ENCODE measurements around the gene PLCL2.

DNA sequence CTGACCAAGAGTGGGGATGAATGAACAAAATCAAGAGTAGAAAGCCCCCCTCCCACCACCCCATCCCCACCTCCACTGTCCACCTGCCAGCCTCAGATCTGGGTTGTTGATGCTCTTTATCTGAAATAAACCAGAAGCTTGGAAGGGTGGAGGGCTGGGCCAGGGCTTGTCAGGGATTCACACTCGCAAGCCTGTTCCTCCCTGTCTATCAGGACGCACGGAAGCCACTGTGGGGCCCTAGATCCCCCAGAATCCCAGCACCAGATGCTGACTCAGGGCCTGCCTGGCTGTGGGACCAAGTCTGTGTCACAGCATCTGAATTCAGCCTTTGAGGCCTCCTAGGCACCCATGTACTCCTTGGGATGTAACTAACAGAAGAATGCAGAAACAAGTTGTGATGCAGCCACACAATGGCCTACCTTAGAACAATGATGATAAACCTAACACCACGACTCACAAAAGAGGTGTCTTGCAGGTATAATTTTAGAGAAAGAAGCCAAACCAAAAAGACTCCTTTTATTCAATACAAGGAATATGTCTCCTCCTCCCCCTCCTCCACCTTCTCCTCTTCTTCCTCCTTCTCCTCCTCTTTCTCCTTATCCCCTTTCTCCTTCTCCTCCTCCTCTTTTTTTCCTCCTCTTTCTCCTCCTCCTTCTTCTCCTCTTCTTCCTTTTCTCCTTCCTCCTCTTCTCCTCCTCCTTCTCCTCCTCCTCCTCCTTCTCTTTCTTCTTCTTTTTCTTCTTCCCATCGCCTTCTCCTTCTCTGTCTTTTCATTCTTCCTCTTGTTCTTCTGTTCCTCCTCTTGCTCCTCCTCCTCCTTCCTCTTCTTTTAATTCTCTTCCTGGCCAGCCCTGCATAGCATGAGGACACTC, 234.7 kb downstream of the PLCL2 start:
- TF ChIP-seq, protein P1, sequence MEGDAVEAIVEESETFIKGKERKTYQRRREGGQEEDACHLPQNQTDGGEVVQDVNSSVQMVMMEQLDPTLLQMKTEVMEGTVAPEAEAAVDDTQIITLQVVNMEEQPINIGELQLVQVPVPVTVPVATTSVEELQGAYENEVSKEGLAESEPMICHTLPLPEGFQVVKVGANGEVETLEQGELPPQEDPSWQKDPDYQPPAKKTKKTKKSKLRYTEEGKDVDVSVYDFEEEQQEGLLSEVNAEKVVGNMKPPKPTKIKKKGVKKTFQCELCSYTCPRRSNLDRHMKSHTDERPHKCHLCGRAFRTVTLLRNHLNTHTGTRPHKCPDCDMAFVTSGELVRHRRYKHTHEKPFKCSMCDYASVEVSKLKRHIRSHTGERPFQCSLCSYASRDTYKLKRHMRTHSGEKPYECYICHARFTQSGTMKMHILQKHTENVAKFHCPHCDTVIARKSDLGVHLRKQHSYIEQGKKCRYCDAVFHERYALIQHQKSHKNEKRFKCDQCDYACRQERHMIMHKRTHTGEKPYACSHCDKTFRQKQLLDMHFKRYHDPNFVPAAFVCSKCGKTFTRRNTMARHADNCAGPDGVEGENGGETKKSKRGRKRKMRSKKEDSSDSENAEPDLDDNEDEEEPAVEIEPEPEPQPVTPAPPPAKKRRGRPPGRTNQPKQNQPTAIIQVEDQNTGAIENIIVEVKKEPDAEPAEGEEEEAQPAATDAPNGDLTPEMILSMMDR (IDR thresholded peaks at IDR 0.05), result no peak
- TF ChIP-seq POLR2A (IDR thresholded peaks at IDR 0.05), result no peak

Data from ovary (tissue), 3 donors.